ENCODE data around the gene SLITRK1.

DNA sequence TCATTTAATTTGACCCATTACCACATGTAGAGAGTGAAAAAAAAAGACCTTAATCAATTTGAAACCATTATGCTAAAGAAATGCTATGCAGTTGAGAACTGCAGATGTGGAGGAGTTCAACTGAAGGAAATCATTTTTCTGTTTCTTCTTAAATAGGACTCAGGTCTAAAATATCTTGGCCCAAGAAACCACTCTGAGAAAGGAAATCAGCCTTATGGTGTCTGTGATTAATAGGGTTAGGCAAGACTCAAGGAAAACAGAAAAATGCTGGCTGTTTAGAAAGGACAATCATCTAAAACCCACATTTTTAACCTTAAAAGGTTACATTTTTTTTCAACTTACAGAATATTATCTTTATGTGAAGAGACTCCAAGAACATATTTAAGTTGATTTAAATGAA, 1.9 kb upstream of the SLITRK1 start:
- TF ChIP-seq, protein P1, sequence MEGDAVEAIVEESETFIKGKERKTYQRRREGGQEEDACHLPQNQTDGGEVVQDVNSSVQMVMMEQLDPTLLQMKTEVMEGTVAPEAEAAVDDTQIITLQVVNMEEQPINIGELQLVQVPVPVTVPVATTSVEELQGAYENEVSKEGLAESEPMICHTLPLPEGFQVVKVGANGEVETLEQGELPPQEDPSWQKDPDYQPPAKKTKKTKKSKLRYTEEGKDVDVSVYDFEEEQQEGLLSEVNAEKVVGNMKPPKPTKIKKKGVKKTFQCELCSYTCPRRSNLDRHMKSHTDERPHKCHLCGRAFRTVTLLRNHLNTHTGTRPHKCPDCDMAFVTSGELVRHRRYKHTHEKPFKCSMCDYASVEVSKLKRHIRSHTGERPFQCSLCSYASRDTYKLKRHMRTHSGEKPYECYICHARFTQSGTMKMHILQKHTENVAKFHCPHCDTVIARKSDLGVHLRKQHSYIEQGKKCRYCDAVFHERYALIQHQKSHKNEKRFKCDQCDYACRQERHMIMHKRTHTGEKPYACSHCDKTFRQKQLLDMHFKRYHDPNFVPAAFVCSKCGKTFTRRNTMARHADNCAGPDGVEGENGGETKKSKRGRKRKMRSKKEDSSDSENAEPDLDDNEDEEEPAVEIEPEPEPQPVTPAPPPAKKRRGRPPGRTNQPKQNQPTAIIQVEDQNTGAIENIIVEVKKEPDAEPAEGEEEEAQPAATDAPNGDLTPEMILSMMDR (conservative IDR thresholded peaks at IDR 0.05), result no peak
- TF ChIP-seq EZH2 (IDR thresholded peaks at IDR 0.05; ENCODE audit: low read depth), result no peak

All from PC-9 (cell line).